ENCODE data around the gene PERM1. TPM values are rescaled to one million over a fixed set of nuclear protein-coding genes. Genes with fewer than 3 reads are reported as not detected.
A peak's percentile ranks its signal among the peaks of the same experiment; 100 is the strongest.

The PERM1 gene
- total and polyA plus RNA-seq, 2 of the 13 experiments (the other 11 are each of a cell fraction or from before 2014, with no cell fraction given) = 0.04 to 0.29 TPM

- Histone ChIP-seq H4K20me1 (ENCODE audit: insufficient read depth, low read length) (peaks cover 15% of the 10 kb centered on the region), H3K9ac (ENCODE audit: insufficient read depth, low read depth, low read length) (no peak overlapping the region), H3K9me3 (ENCODE audit: low read length) (no peaks in the 10 kb centered on the region), H3K27ac (ENCODE audit: extremely low read length, insufficient read depth, low read length) (no peak overlapping the region), H3K4me2 (ENCODE audit: low read depth, low read length) (no peak overlapping the region), H3K27me3 (ENCODE audit: control insufficient read depth in 1 of 2, insufficient read depth in 2 of 2, low read length in 2 of 2) (peaks cover 0 to 4% of the 10 kb centered on the region in 2 experiments; a peak in 1 of 5 replicates), H3K79me2 (ENCODE audit: insufficient read depth, low read length) (peaks cover 18% of the 10 kb centered on the region), H3K36me3 (replicated peaks in 1 of 2; ENCODE audit: control insufficient read depth in 1 of 2, insufficient read depth in 2 of 2, low read length in 2 of 2) (peaks cover 49 to 83% of the 10 kb centered on the region in 2 experiments), H3K4me3 (replicated peaks in 1 of 3; ENCODE audit: insufficient read depth in 1 of 3, low read depth in 2 of 3, low read length in 3 of 3) (no peak overlapping the region), H3K4me1 (ENCODE audit: insufficient read depth, low read length) (peaks cover 11% of the 10 kb centered on the region), H2AFZ (ENCODE audit: low read length) (no peak overlapping the region)
- in situ Hi-C loops (cut with HindIII; ENCODE audit: extremely low pct_ligation_motif_present, low pct_unique_long_range_greater_than_20kb) = no loop called here
- peak; percentile 47; the same call in 1 of the 2 replicates for TF ChIP-seq RBFOX2 (IDR thresholded peaks at IDR 0.05; ENCODE audit: low read depth, low read length)
- no peak for TF ChIP-seq ZNF580 (CRISPR knock-in tag; IDR thresholded peaks at IDR 0.05; ENCODE audit: borderline replicate concordance, low read depth)
- no peak for TF ChIP-seq HNRNPLL (IDR thresholded peaks at IDR 0.05; ENCODE audit: low read depth, low read length, poor library complexity, severe bottlenecking)
- TF ChIP-seq ZNF383 (CRISPR knock-in tag; IDR thresholded peaks at IDR 0.05; ENCODE audit: borderline replicate concordance) = no peak
- 84% methylated on average over 12 of the region's 32 CpGs for WGBS (ENCODE audit: low lambda C conversion rate)
- ChIA-PET POLR2A (interaction anchor here (1.6 kb wide), 1 partner anchor 13 kb away, joined by 3 read pairs; no protein-coding TSS in a partner anchor), CTCF (ENCODE audit: low intra/inter-chr PET ratio, low total read pairs) (interaction anchor here (0.7 kb wide), 1 partner anchor 16 kb away, joined by 3 read pairs; no protein-coding TSS in a partner anchor)
- no TSS peak for BruUV-seq (replicated peaks)
- ATAC-seq (no peak), FAIRE-seq (no peak), DNase-seq (ENCODE audit: low spot score) (no peak)
- intact Hi-C loops (cut with micrococcal nuclease; ENCODE audit: unreplicated experiment) = no loop called here
These were observed 28.2 kb downstream of the PERM1 start for GRCh38 chr1:953524-954320.

GRCh38 chr1:952603-953002, 29.3 kb downstream of the PERM1 start:
- H3K36me3 ChIP-seq (replicated peaks in 1 of 2; ENCODE audit: control insufficient read depth in 1 of 2, insufficient read depth in 2 of 2, low read length in 2 of 2) = peaks cover 50 to 94% of the 10 kb centered on the region in 2 experiments

More at GRCh38 chr1:952603-953002, 29.3 kb downstream of the PERM1 start:
- no peak for DNase-seq (ENCODE audit: low spot score)
- peaks cover 6% of the 10 kb centered on the region for H3K4me1 ChIP-seq (ENCODE audit: insufficient read depth, low read length)
- no peak overlapping the region for H2AFZ ChIP-seq (ENCODE audit: low read length)
- CTCF ChIA-PET (ENCODE audit: low intra/inter-chr PET ratio, low total read pairs) = no interaction called here
- H3K79me2 ChIP-seq (ENCODE audit: insufficient read depth, low read length) = peaks cover 8% of the 10 kb centered on the region
- peaks cover 7% of the 10 kb centered on the region for H4K20me1 ChIP-seq (ENCODE audit: insufficient read depth, low read length)
- peak; percentile 42; the same call in 1 of the 2 replicates for TF ChIP-seq RBFOX2 (IDR thresholded peaks at IDR 0.05; ENCODE audit: low read depth, low read length)
- TF ChIP-seq ZNF180 (CRISPR knock-in tag; IDR thresholded peaks at IDR 0.05; ENCODE audit: borderline replicate concordance, low read depth) = no peak
- TF ChIP-seq ETS1 (CRISPR knock-in tag; IDR thresholded peaks at IDR 0.05) = no peak
- TF ChIP-seq NFATC3 (CRISPR knock-in tag; IDR thresholded peaks at IDR 0.05) = no peak
- no peak for TF ChIP-seq TP53 (CRISPR knock-in tag; conservative IDR thresholded peaks at IDR 0.05)
- TF ChIP-seq ZNF362 (CRISPR knock-in tag; IDR thresholded peaks at IDR 0.05; ENCODE audit: borderline replicate concordance) = no peak
- no peak for TF ChIP-seq TCF12 (IDR thresholded peaks at IDR 0.05)
- no peak for TF ChIP-seq TCF12 (CRISPR knock-in tag; IDR thresholded peaks at IDR 0.05)
- no TSS peak for BruUV-seq (replicated peaks)
- no peak for ATAC-seq
- no peak overlapping the region for H3K9ac ChIP-seq (ENCODE audit: insufficient read depth, low read depth, low read length)
- in situ Hi-C loops (cut with HindIII; ENCODE audit: extremely low pct_ligation_motif_present, low pct_unique_long_range_greater_than_20kb) (no loop called here), intact Hi-C loops (cut with micrococcal nuclease; ENCODE audit: unreplicated experiment) (no loop called here)
- H3K4me3 ChIP-seq (replicated peaks in 1 of 3; ENCODE audit: insufficient read depth in 1 of 3, low read depth in 2 of 3, low read length in 3 of 3) = no peak overlapping the region
- no peak overlapping the region for H3K27ac ChIP-seq (ENCODE audit: extremely low read length, insufficient read depth, low read length)
- FAIRE-seq = no peak
- POLR2A ChIA-PET = no interaction called here
- WGBS (ENCODE audit: low lambda C conversion rate) = 100% methylated on average over 2 of the region's 7 CpGs
- H3K27me3 ChIP-seq (ENCODE audit: control insufficient read depth in 1 of 2, insufficient read depth in 2 of 2, low read length in 2 of 2) = no peaks in the 10 kb centered on the region
- H3K4me2 ChIP-seq (ENCODE audit: low read depth, low read length) = no peak overlapping the region
- H3K9me3 ChIP-seq (ENCODE audit: low read length) = no peaks in the 10 kb centered on the region
